Activated CD8-positive, alpha-beta T cell treated with anti-CD3 and anti-CD28 coated beads for 36 hours (primary cell): ENCODE results near the gene OLIG3. TPM values are rescaled to one million over a fixed set of nuclear protein-coding genes. Genes with fewer than 3 reads are reported as not detected.
A peak's percentile ranks its signal among the peaks of the same experiment; 100 is the strongest.

Experiments used
- ATAC-seq: fragments of 200-7000 bp; cut with Tn5 transposase; one replicate; pipeline ENCODE4 v1.10.0; 2021; ENCODE audit warnings: mild to moderate bottlenecking, moderate library complexity
- CTCF ChIA-PET: fragments of 350-600 bp; sonication (Branson Sonifier 250); formaldehyde crosslinking; loops from one replicate; lab custom pipeline; 2021; ENCODE audit warnings: antibody characterized with exemption; lab: Charles Lee
- POLR2A ChIA-PET: fragments of 350-600 bp; sonication (Branson Sonifier 250); formaldehyde crosslinking; loops from one replicate; lab custom pipeline; 2021; ENCODE audit warnings: antibody characterized with exemption; lab: Charles Lee
- DNase-seq: peaks from one replicate; pipeline ENCODE4 v3.0.0-alpha.2; 2020
- H3K27ac Mint-ChIP-seq: one replicate; pipeline ENCODE4 v1.8.0; 2021; ENCODE audit warnings: mild to moderate bottlenecking, mixed read lengths
- H3K27me3 Mint-ChIP-seq: one replicate; pipeline ENCODE4 v1.8.0; 2021; ENCODE audit warnings: mixed read lengths
- H3K36me3 Mint-ChIP-seq: one replicate; pipeline ENCODE4 v1.8.0; 2021; ENCODE audit warnings: low read depth, mixed read lengths
- H3K4me1 Mint-ChIP-seq: one replicate; pipeline ENCODE4 v1.8.0; 2021; ENCODE audit warnings: low read depth, mixed read lengths
- H3K4me3 Mint-ChIP-seq: one replicate; pipeline ENCODE4 v1.8.0; 2021; ENCODE audit warnings: mild to moderate bottlenecking, moderate library complexity, mixed read lengths
- H3K9me3 Mint-ChIP-seq: one replicate; pipeline ENCODE4 v1.8.0; 2021; ENCODE audit warnings: mixed read lengths
- CTCF ChIP-seq: fragments of 200-600 bp; IDR thresholded peaks from one replicate; pipeline ENCODE4 v1.8.0; 2022; ENCODE audit warnings: antibody characterized with exemption, mild to moderate bottlenecking
- intact Hi-C: fragments of 100-400 bp; cut with micrococcal nuclease; formaldehyde crosslinking; loops from one replicate; pipeline ENCODE4 v1.10.0; 2022
- total RNA-seq, 2 experiments: library from RNA; stranded (reverse); gene quantifications; one replicate each; pipeline ENCODE4 v1.2.3, GENCODE V29; 2021

The OLIG3 gene
- total RNA-seq: under 1 TPM; 0.61 to 0.67 TPM

GRCh38 chr6:137494281-137494987, at the start of gene OLIG3:
Gene OLIG3, minus strand, starts transcription at chr6:137494394. Its CDS starts 224 bp downstream, at chr6:137494170.
- ChIA-PET CTCF (interaction anchor here (0.9 to 2.0 kb wide), 5 partner anchors 22 to 417 kb away, joined by 3 to 4 read pairs (median 3); no protein-coding TSS in a partner anchor), POLR2A (interaction anchor here (0.6 kb wide), 2 partner anchors 15 to 1207 kb away, joined by 3 read pairs; no protein-coding TSS in a partner anchor)
- Mint-ChIP-seq H3K27me3 (peaks cover 91% of the 10 kb centered on the region), H3K27ac (peak within 1 kb of the TSS; percentile 18), H3K36me3 (no peaks in the 10 kb centered on the region), H3K4me3 (peak within 1 kb of the TSS; percentile 61), H3K9me3 (no peaks in the 10 kb centered on the region), H3K4me1 (peaks cover 62% of the 10 kb centered on the region)
- ATAC-seq: peak; percentile 67
- no peak for TF ChIP-seq CTCF
- peak; percentile 83 for DNase-seq
- intact Hi-C loops: no loop called here

GRCh38 chr6:137543114-137543513, 48.9 kb upstream of the OLIG3 start:
- DNase-seq: no peak
- no peaks in the 10 kb centered on the region for H3K36me3 Mint-ChIP-seq
- H3K27me3 Mint-ChIP-seq: peaks cover 6% of the 10 kb centered on the region
- ATAC-seq: no peak
- TF ChIP-seq CTCF: no peak
- no peak overlapping the region for H3K4me3 Mint-ChIP-seq
- no peak overlapping the region for H3K27ac Mint-ChIP-seq
- intact Hi-C loops: no loop called here
- CTCF ChIA-PET: interaction anchor here (0.5 kb wide), 1 partner anchor 1054 kb away, joined by 4 read pairs; no protein-coding TSS in a partner anchor
- POLR2A ChIA-PET: interaction anchor here (0.9 kb wide), 1 partner anchor 26 kb away, joined by 3 read pairs; no protein-coding TSS in a partner anchor
- H3K4me1 Mint-ChIP-seq: peaks cover 9% of the 10 kb centered on the region
- no peaks in the 10 kb centered on the region for H3K9me3 Mint-ChIP-seq

GRCh38 chr6:137542713-137543112, 48.5 kb upstream of the OLIG3 start:
- ATAC-seq (peak; percentile 30), DNase-seq (no peak)
- no peaks in the 10 kb centered on the region for H3K9me3 Mint-ChIP-seq
- H3K36me3 Mint-ChIP-seq: no peaks in the 10 kb centered on the region
- H3K27me3 Mint-ChIP-seq: peaks cover 6% of the 10 kb centered on the region
- H3K27ac Mint-ChIP-seq: no peak overlapping the region
- ChIA-PET CTCF (interaction anchor here (1.2 kb wide), 1 partner anchor 16 kb away, joined by 4 read pairs; no protein-coding TSS in a partner anchor), POLR2A (no interaction called here)
- intact Hi-C loops: no loop called here
- no peak overlapping the region for H3K4me3 Mint-ChIP-seq
- TF ChIP-seq CTCF: no peak
- H3K4me1 Mint-ChIP-seq: peaks cover 9% of the 10 kb centered on the region

GRCh38 chr6:137541534-137542063, 47.4 kb upstream of the OLIG3 start:
- no peak for TF ChIP-seq CTCF
- Mint-ChIP-seq H3K36me3 (no peaks in the 10 kb centered on the region), H3K4me3 (no peak overlapping the region), H3K4me1 (peaks cover 9% of the 10 kb centered on the region), H3K27ac (no peak overlapping the region), H3K9me3 (no peaks in the 10 kb centered on the region), H3K27me3 (peaks cover 6% of the 10 kb centered on the region)
- POLR2A ChIA-PET: no interaction called here
- CTCF ChIA-PET: interaction anchor here (1.2 kb wide), 1 partner anchor 17 kb away, joined by 4 read pairs; no protein-coding TSS in a partner anchor
- no peak for ATAC-seq
- intact Hi-C loops: no loop called here
- no peak for DNase-seq
